ENCODE data around the gene BPNT1.

The BPNT1 gene

DNA sequence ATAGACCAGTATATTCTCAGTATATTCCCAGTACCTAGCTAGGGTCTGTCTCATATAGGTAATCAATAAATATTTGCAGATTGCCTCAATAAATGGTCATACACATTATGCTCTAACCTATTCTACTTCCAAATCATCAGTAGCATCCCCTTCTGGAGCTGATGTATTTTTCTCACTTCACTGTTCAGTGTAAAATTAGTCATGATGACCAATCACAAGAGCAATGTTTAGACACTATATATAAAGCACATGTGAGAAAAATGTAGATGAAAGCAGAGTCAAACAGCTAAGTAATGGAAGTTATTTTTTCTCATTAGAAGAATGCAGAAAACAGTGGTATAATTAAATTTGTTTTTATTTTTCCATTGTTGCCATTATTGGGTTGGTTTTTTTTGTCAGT is 78.0 kb downstream of the BPNT1 start:
- DNase-seq (ENCODE audit: low read depth, low spot score) = no peak
